GM06990 (cell line): ENCODE results near the gene ANKS1A.
"Not testable (repeated sequence)": the region's sequence is repeated elsewhere in the genome, so short reads cannot be mapped to it uniquely, and the experiment has no call there.

ENCODE experiments used
- DNase-seq: peaks from one replicate; pipeline ENCODE4 v3.0.0-alpha.2; 2011; ENCODE audit not compliant: insufficient read length; ENCODE audit errors: extremely low read depth
- H3K27me3 ChIP-seq: replicated peaks from 2 replicates; pipeline ENCODE4 v1.6.0; 2011; ENCODE audit warnings: low read length; ENCODE audit not compliant: control insufficient read depth, insufficient read depth
- H3K36me3 ChIP-seq: 2 replicates; pipeline ENCODE4 v1.5.1; 2011; ENCODE audit warnings: low read length; ENCODE audit not compliant: control insufficient read depth, insufficient read depth
- H3K4me3 ChIP-seq: replicated peaks from 2 replicates; pipeline ENCODE4 v1.5.1; 2011; ENCODE audit warnings: low read depth, mild to moderate bottlenecking, control low read depth, low read length
- CTCF ChIP-seq: IDR thresholded peaks from 2 replicates; pipeline ENCODE4 v1.5.1; 2011; ENCODE audit warnings: low read length, control low read depth, mild to moderate bottlenecking, inconsistent platforms; ENCODE audit not compliant: insufficient read depth, poor library complexity, severe bottlenecking

ANKS1A gene

GRCh38 chr6:34888874-34889555 lies at the start of gene ANKS1A:
Gene ANKS1A, plus strand, starts transcription at chr6:34889255. Its CDS starts 148 bp downstream, at chr6:34889403.
- Histone ChIP-seq H3K36me3 (no peaks in the 10 kb centered on the region), H3K27me3 (no peaks in the 10 kb centered on the region), H3K4me3 (peak within 1 kb of the TSS; percentile 81)
- peak; percentile 88 for DNase-seq
- no peak for TF ChIP-seq CTCF

- Histone ChIP-seq H3K36me3 (peaks cover 4% of the 10 kb centered on the region), H3K27me3 (no peaks in the 10 kb centered on the region), H3K4me3 (no peak overlapping the region)
- DNase-seq = no peak
- TF ChIP-seq CTCF = no peak
Measured at GRCh38 chr6:34839666-34840352, 49.2 kb upstream of the ANKS1A start.

GRCh38 chr6:34849066-34849465 lies 40.0 kb upstream of the ANKS1A start:
- DNase-seq, H3K27me3 ChIP-seq, H3K36me3 ChIP-seq, H3K4me3 ChIP-seq: not testable (repeated sequence)

- Histone ChIP-seq H3K4me3 (no peak overlapping the region), H3K27me3 (no peaks in the 10 kb centered on the region), H3K36me3 (peaks cover 11% of the 10 kb centered on the region)
- no peak for DNase-seq
- no peak for TF ChIP-seq CTCF
Measured at GRCh38 chr6:34851361-34851760, 37.7 kb upstream of the ANKS1A start.

- DNase-seq = no peak
- Histone ChIP-seq H3K36me3 (peaks cover 11% of the 10 kb centered on the region), H3K27me3 (no peaks in the 10 kb centered on the region), H3K4me3 (no peak overlapping the region)
- TF ChIP-seq CTCF = no peak
Measured at GRCh38 chr6:34852406-34853085, 36.5 kb upstream of the ANKS1A start.

GRCh38 chr6:34855463-34855862 lies 33.6 kb upstream of the ANKS1A start:
- H3K36me3 ChIP-seq = peaks cover 26% of the 10 kb centered on the region
- TF ChIP-seq CTCF = no peak
- no peak overlapping the region for H3K4me3 ChIP-seq
- no peaks in the 10 kb centered on the region for H3K27me3 ChIP-seq
- no peak for DNase-seq
